HEK293T (cell line): Measurements from ENCODE around the gene HIGD2A.

Experiments
- CTCF ChIA-PET: fragments of 350-600 bp; formaldehyde crosslinking; extraction: SDS; loops from one replicate; lab custom pipeline; 2021; ENCODE audit warnings: antibody characterized with exemption, inconsistent platforms; lab: Yijun Ruan, JAX
- POLR2A ChIA-PET: fragments of 350-600 bp; formaldehyde crosslinking; extraction: SDS; loops from one replicate; lab custom pipeline; 2020; ENCODE audit warnings: antibody characterized with exemption, inconsistent platforms; lab: Yijun Ruan, JAX
- DNase-seq: peaks from one replicate; pipeline ENCODE4 v3.0.0; 2012; ENCODE audit warnings: mixed read lengths; ENCODE audit errors: extremely low spot score
- ARNT ChIP-seq: fragments of 450-650 bp; IDR thresholded peaks from 2 replicates; pipeline ENCODE4 v1.6.1; 2017; ENCODE audit warnings: mild to moderate bottlenecking
- BHLHE40 ChIP-seq: fragments of 450-650 bp; IDR thresholded peaks from 2 replicates; pipeline ENCODE4 v1.6.1; 2016; ENCODE audit warnings: mild to moderate bottlenecking, moderate library complexity, borderline replicate concordance
- CTBP1 ChIP-seq: fragments of 450-650 bp; IDR thresholded peaks from 2 replicates; pipeline ENCODE4 v1.6.1; 2016; ENCODE audit warnings: borderline replicate concordance
- ELF4 ChIP-seq: fragments of 450-650 bp; IDR thresholded peaks from 2 replicates; pipeline ENCODE4 v1.6.1; 2017; ENCODE audit warnings: antibody characterized with exemption
- FOXA1 ChIP-seq: fragments of 450-650 bp; IDR thresholded peaks from 2 replicates; pipeline ENCODE4 v1.6.1; 2016; ENCODE audit warnings: mild to moderate bottlenecking
- FOXK2 ChIP-seq: fragments of 450-650 bp; IDR thresholded peaks from 2 replicates; pipeline ENCODE4 v1.6.1; 2016; ENCODE audit warnings: mild to moderate bottlenecking
- FOXM1 ChIP-seq: fragments of 450-650 bp; IDR thresholded peaks from 2 replicates; pipeline ENCODE4 v1.6.1; 2017; ENCODE audit warnings: mild to moderate bottlenecking, borderline replicate concordance
- HDGF ChIP-seq: fragments of 450-650 bp; IDR thresholded peaks from 2 replicates; pipeline ENCODE4 v1.6.1; 2017; ENCODE audit warnings: antibody characterized with exemption, borderline replicate concordance
- L3MBTL2 ChIP-seq: fragments of 450-650 bp; conservative IDR thresholded peaks from 2 replicates; pipeline ENCODE4 v1.6.1; 2016; ENCODE audit warnings: mild to moderate bottlenecking
- LEF1 ChIP-seq: fragments of 450-650 bp; IDR thresholded peaks from 2 replicates; pipeline ENCODE4 v1.6.1; 2017; ENCODE audit warnings: mild to moderate bottlenecking, borderline replicate concordance
- NFRKB ChIP-seq: fragments of 450-650 bp; IDR thresholded peaks from 2 replicates; pipeline ENCODE4 v1.6.1; 2016; ENCODE audit warnings: mild to moderate bottlenecking, moderate library complexity
- PKNOX1 ChIP-seq: fragments of 450-650 bp; IDR thresholded peaks from 2 replicates; pipeline ENCODE4 v1.6.1; 2016
- SP1 ChIP-seq: fragments of 450-650 bp; IDR thresholded peaks from 2 replicates; pipeline ENCODE4 v1.6.1; 2017
- SUZ12 ChIP-seq: fragments of 450-650 bp; IDR thresholded peaks from 2 replicates; pipeline ENCODE4 v1.6.1; 2016; ENCODE audit warnings: mild to moderate bottlenecking
- TARDBP ChIP-seq: fragments of 450-650 bp; IDR thresholded peaks from 2 replicates; pipeline ENCODE4 v1.6.1; 2016
- ZNF384 ChIP-seq: fragments of 450-650 bp; IDR thresholded peaks from 2 replicates; pipeline ENCODE4 v1.6.1; 2016

The HIGD2A gene

DNA sequence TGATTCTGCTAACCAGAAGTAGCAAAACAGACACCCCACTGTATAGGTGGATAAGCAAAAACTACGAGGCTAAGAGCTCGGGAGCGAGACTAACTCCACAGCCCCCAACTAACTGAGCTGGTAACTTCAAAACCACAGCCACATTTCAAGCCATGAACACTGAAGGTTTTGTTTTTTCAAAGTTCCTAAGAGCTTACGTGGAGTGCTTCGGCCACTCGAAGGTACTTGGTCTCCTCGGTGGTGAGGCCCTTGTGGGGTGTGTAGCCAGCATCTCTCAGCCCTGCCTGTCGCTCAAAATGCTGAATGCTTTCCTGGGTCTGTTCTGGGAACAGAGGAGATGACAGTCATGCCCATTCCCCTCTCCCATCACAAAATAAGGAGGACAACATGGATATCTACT, 38.1 kb upstream of the HIGD2A start:
- no peak for TF ChIP-seq PKNOX1
- CTCF ChIA-PET, result no interaction called here
- DNase-seq, result no peak
- POLR2A ChIA-PET, result interaction anchor here (1.1 kb wide), 1 partner anchor 10 kb away, joined by 7 read pairs; no protein-coding TSS in a partner anchor

DNA sequence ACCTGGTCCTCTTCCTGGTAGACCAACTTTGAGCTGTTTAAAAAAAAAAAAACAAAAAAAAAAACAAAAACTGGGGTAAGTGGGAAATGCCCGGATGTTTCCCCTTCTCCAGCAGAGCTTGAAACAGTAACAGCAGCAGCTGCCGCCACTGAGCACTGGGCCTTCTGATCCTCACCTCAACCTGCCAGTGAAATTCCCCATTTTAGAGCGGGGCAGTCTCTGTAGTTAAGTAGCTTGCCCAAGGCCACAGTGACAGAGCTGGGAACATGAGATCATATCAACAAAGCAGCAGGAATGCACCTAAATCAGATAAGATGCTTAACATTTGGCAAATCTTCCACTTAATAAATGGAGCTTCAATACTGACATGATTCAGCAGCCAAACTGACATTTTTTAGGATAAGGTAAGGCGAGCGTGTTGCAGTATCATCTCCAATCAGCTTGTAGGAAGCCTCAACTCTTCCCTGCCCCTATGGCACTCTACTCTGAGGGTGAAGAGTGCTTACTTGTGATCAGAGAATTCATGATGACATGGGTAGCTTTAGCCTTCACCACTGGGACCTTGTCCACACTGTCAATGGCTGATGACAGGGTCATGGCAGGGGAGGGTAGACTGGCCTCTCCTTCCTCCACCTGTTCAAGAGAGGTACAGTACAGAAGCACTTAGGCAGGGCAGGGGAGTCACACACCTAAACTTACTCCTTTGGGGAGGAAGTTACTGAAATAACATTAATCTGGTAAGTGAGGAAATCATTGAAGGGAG, 36.3 kb upstream of the HIGD2A start:
- TF ChIP-seq TARDBP (no peak), ELF4 (no peak), FOXK2 (no peak), ARNT (no peak), PKNOX1 (no peak), FOXM1 (no peak), NFRKB (no peak), SUZ12 (no peak), LEF1 (no peak), FOXA1 (no peak), ZNF384 (no peak), CTBP1 (no peak), L3MBTL2 (no peak), BHLHE40 (no peak), SP1 (no peak), HDGF (no peak)
- POLR2A ChIA-PET, result interaction anchor here (3.4 kb wide), 1 partner anchor 9 kb away, joined by 12 read pairs; the partner anchor contains the start of gene KIAA1191
- no peak for DNase-seq
- CTCF ChIA-PET, result interaction anchor here (0.6 kb wide), 1 partner anchor 576 kb away, joined by 4 read pairs; no protein-coding TSS in a partner anchor

- TF ChIP-seq L3MBTL2, result no peak
- no peak for TF ChIP-seq SUZ12
- no peak for TF ChIP-seq HDGF
- TF ChIP-seq LEF1, result no peak
- TF ChIP-seq FOXA1, result no peak
- no peak for TF ChIP-seq ELF4
- DNase-seq, result no peak
- CTCF ChIA-PET, result interaction anchor here (0.8 kb wide), 1 partner anchor 623 kb away, joined by 4 read pairs; no protein-coding TSS in a partner anchor
- POLR2A ChIA-PET, result interaction anchor here (3.4 kb wide), 1 partner anchor 8 kb away, joined by 12 read pairs; the partner anchor contains the start of gene KIAA1191
These were observed 35.0 kb upstream of the HIGD2A start for GRCh38 chr5:176353533-176353932.

- POLR2A ChIA-PET, result interaction anchor here (1.2 kb wide), 1 partner anchor 33 kb away, joined by 4 read pairs; the partner anchor contains the start of genes HIGD2A and NOP16
- TF ChIP-seq FOXK2 (no peak), ELF4 (no peak), ARNT (no peak), CTBP1 (no peak), NFRKB (no peak), SUZ12 (no peak), ZNF384 (no peak), HDGF (no peak), FOXA1 (no peak), TARDBP (no peak), LEF1 (no peak), PKNOX1 (no peak), FOXM1 (no peak), SP1 (no peak), BHLHE40 (no peak), L3MBTL2 (no peak)
- no peak for DNase-seq
- CTCF ChIA-PET, result interaction anchor here (0.6 kb wide), 1 partner anchor 629 kb away, joined by 3 read pairs; no protein-coding TSS in a partner anchor
These were observed 33.0 kb upstream of the HIGD2A start for GRCh38 chr5:176355400-176356178.

DNA sequence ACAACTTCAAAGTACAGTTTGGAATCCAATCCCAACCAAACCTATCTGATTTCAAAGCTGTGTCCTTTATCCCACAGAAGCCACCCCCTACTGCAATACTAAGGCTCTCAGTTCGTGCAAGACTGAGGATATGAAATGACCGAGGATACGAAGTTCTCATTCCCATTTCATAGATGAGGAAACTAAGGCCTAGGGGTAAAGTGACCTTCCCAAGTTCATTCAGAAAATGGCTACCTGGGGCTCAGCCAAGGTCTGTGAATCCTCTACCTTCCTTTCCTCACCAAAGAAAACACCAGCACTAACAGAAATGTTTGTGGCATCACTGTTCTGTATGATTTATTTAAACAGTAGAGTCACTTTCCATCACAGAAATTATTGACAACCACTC, 32.4 kb upstream of the HIGD2A start:
- no peak for DNase-seq
- ChIA-PET POLR2A (no interaction called here), CTCF (no interaction called here)
- TF ChIP-seq NFRKB, result no peak
- no peak for TF ChIP-seq ELF4
- no peak for TF ChIP-seq ARNT
- TF ChIP-seq PKNOX1, result no peak
- TF ChIP-seq SP1, result no peak
- no peak for TF ChIP-seq SUZ12
- TF ChIP-seq ZNF384, result no peak
- TF ChIP-seq TARDBP, result no peak
- TF ChIP-seq FOXM1, result no peak
- TF ChIP-seq FOXK2, result no peak
- no peak for TF ChIP-seq L3MBTL2
- no peak for TF ChIP-seq FOXA1
